Kasumi-1 (cell line): ENCODE results near the gene GTPBP10.

Experiments used
- DNase-seq, 2 experiments: peaks; one replicate each; lab custom pipeline; 2025; lab: John Stamatoyannopoulos, UW

Gene GTPBP10

DNA sequence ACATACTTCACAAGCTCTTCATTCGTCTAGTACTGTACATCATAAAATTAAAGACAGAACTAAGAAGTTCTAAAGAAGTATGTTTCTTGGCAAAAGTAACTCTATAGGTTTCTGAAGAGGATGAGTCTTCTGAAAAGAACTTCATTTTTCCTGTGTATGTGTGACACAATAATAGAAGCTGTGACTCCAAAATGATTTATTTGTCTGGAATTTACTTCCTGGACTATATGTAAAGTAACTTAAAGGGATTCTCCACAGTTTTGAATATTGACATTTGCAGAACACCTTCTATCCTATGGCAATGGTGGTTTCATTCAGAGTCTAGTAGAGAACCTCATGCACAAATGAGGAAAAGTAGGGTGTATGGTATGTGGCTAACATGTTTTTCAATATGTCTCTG lies 36.9 kb downstream of the GTPBP10 start:
- DNase-seq = no peak

DNA sequence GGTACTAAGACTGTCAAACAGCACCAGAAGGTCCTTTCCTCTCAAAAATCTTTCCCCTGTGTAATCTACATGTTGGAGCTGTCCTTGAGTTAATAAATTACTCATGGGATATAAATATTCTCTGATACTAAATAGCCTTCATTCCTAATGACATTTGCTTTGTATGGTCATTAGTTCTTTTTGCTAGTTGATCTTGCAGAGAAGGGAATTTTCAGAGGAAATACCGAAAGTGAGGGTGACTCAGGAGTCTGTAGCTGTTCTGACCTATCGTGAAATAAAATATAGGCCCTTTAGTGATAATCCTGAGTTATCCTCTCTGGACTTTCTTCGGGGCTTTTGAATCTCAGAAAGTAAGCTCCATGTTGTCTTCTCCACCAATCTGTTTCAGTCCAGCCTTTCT lies 37.3 kb downstream of the GTPBP10 start:
- DNase-seq = no peak

DNA sequence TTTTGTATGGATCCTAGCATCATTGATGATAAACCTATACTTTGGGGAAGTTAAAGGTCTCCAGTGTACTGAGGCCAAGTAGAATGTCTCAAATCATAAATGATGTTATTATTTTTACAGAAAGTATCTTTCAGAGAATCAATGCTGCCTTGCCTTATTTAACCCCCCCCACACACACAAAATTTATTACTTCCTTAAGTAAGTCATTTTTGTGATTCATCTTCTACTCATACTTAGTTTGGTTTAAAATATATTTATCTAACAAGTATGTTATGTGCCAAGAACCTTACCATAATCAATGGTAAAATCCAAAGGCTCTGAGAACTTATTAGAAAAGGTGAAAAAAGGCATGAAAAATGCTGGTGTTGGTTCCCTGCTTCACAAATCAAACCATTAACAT lies 37.9 kb downstream of the GTPBP10 start:
- DNase-seq = no peak

DNA sequence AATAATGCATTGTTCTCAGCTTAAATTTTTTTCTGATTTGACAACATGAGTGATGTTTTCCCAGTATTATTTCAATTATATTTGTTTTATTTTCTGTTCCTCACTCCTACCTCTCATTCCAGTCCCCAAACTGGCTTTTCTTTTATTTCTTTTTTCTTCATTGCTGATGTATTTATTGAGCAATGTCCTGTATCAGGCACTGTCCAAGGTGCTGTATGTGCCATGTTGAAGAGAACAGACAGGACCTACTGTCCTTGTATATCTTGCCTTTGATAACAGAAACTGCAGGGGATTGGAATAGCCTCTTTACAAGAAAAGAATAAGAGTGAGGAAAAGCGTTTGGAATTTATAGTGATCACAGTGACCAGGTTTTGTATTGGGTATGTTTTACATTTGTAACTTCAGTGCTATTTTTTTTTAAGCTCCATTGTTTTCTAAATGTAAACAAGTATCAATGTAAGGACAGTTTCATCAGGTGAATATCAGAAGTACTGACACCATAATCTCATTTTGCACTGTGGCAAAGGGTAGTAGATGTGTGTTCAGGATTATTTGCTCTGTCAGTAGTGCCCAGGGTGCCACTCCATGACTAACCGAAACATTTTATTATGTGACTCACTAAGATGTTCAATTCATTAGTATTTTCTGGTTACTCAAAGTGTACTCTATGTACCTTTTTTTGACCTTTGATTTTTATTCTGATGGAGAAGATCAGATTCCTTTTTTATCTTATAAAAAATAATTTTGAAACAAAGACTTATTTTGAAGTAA lies 41.1 kb downstream of the GTPBP10 start:
- peak in 1 of 2 experiments; percentile 3 for DNase-seq

DNA sequence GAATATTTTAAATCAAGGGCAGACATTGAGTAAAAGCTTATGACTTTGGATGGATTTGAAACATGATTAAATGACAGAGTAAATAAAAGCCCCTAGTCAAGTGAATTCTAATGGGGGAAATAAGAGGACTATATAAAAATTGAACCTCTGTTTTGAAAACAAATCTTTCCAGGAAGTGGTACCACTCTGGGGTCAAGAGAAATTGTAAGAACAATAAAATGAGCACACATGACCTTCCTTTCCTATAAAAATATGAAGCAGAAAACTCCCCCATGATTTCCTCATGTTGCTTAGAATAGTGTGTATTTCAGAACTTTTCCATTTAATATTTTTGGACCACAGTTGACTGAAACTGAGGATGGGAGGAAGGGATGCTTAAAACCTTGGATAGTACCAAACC lies 44.4 kb downstream of the GTPBP10 start:
- no peak for DNase-seq

DNA sequence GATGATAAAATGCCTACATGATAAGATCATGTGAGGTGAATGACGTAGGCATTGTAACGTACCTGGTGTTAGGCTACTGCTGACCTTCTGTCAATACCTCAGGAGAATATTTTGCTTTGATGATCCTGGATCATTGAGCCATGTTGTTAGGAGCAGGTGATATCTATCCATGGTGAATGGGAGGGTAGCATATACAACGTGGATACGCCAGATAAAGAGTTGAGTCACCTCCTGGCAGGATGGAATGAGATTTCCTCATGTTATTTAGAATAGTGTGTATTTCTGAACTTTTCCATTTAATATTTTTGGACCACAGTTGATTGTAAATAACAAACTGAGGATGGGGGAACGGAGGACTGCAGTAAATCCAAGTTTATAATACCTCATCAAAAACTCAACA lies 45.0 kb downstream of the GTPBP10 start:
- no peak for DNase-seq

DNA sequence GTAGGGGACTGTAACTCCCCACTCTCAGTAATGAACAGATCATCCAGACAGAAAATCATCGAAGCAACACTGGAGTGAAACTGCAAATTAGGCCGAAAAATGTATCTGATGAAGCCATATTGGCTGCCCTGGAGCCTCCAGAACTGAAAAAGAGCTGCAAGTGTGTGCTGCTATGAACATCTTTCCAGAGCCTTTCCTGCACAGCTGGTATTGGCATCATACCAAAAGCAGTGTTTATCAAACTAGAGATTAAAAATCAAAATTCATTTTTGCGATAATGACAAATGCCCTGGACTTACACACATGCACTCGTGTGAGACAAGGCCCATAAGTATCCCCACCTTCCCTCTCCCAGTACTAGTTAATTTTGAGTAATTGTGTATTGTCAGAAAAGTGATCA lies 49.9 kb downstream of the GTPBP10 start:
- DNase-seq = no peak

DNA sequence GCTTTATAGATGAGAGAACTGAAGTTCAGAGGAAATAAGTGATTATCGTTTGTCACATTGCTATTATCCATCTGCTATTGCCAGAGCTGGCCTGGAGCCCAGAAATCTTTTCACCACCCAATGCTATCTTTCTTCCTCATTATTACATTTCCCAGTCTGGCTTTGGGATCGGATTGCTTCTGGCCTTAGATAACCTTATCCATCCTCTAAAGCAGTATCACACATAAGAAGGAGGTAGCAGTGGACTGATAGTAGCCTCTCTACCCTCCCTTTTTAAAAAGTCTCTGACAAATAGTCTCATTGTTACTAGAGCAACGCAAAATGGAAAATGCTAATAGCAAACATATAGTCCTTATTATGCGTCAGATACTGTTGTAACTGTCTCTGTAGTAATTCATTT lies 55.5 kb downstream of the GTPBP10 start:
- DNase-seq = no peak

DNA sequence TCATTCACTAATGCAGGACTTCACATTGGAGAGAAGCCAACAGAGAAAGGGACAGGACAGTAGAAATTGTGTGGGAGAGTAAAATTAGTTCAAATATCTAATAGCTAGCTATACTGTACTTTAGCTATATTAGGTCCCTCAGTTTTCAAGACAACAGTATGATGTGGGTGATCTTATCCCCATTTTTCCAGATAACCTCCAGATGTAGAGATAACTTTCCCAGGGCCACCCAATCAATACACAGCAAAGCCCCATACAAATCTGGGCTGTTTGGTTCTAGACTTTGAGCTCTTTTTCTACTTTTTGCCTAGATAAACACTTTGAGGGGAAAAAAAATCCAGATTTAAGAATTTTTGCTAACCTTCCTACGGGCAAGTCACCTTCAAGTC lies 56.3 kb downstream of the GTPBP10 start:
- no peak for DNase-seq

DNA sequence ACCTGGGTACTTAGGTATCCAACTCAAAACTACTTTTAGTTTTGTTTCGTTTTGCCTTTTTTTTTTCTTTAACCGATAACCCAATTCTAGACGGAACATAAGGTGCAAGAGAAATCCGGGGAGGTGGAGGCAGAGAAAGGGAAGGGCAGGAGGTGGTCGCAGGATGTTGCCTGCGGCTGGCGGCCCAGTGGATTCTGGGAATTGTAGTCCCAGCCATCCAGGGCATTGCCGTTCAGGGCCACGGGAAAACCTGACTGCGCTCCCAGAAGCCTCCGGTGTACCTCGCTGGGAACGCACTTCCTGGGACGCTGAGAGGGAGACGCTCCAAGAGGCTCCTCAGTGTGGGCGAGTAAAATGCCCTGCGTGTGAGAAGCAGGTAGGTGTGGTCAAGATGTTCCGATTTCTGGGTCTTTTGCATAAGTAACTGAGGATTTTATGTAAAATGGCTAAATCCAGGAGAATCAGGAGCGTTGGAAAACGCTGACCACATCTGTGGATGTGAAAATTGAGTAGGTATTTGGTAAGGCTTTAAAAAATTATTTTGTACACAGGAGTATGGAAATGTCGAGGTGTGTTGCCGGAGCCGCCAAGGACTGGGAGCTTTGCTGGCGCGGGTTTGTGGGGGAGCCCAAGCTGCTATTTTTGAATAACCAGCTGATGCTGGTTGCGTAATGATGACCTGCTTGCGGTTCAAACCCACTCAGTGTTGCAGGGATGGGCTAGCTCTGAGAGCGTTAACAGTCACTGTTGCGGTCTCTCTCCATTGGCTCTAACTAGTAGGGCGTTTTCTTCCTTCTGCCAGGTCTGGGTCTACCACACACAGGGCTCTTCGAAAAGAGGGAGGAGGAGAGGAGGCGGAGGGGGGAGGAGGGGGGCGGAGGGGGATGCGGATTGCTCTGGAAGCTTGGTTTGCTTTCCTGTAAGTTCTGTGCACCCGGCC lies 56.9 kb downstream of the GTPBP10 start, which contains the start of gene CLDN12:
Gene CLDN12 (plus strand): TSS at position 288 of the 940 bp plus-strand sequence. CDS start 9,216 bp downstream, outside the sequence.
- peak; percentile 85 to 86 for DNase-seq

DNA sequence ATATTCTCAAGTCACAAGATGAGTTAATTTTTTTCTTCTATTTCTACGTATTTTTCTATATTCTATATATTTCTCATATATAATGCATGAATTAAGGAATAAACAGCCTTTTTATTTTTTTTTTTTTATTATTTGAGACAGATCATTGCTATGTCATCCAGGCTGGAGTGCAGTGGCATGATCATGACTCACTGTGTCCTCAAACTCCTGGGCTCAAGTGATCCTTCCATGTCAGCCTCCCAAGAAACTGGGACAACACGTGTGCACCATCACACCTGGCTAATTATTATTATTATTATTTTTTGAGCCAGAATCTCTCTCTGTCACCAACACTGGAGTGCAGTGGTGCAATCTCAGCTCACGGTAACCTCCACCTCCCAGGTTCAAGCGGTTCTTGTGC lies 58.3 kb downstream of the GTPBP10 start:
- DNase-seq = no peak

DNA sequence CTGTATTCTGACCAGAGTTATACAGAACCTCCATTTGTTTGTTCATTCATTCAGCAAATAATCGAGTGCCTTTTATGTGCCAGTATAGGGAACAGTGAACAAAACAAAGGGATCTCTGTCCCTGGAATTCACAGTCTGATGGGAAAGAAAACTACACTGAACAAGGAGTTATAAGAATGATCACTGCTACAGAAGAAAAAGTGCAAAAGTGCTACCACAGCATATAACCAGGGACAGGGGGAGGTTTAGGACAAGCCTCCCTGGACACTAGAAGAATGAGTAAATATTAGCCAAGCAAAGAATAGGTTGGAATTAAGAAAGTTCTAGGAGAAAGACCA lies 60.9 kb downstream of the GTPBP10 start:
- DNase-seq = no peak

DNA sequence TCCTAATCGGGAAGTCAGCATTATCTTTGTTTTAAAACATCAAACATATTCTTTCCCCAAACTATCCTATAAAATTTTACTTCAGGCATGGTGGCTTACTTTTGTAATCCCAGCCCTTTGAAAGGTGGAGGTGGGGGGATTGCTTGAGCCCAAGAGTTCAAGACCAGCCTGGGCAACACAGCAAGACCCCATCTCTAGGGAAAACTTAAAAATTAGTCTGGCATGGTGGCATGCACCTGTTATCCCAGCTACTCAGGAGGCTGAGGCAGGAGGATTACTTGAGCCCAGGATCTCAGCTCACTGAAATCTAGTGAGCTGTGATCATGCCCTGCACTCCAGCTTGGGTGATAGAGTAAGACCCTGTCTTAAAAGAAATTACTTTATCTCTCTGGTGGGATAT lies 61.6 kb downstream of the GTPBP10 start:
- no peak for DNase-seq

DNA sequence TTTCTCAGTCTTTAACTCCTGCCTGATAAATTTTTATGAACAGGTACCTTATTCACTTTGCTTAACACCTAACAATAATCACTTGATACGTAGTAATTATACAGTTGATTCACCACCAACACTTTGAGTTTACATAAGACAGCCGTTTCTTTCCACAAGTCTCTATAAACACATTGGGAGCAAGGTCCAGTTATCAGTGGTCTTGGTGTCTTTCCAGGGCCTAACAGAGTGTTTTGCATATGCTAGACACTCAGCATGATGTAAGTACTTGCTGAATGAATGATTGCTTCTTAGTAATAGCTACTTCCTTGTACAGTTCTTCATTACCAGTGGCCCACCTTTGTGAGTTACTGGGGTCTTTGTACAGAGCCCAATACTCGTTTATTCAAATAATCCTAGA lies 63.2 kb downstream of the GTPBP10 start:
- no peak for DNase-seq

DNA sequence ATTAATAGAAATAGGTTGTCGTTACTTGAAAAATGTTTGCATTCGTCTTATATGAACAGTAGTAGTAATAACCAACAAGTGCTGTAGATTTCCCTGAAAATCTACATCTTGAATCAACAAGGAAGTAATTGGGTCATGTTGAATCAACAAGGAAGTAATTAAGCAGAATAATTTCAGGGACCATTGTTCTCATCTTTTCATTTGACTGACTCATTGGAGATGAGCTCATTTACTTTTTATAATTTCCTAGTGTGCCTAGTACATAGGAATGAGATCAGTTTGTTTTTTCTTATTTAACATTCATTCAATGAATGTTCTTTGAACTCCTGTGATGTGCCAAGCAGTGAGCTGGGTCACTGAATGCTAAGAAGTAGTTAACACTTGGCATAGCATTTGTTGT lies 65.0 kb downstream of the GTPBP10 start:
- DNase-seq = no peak

DNA sequence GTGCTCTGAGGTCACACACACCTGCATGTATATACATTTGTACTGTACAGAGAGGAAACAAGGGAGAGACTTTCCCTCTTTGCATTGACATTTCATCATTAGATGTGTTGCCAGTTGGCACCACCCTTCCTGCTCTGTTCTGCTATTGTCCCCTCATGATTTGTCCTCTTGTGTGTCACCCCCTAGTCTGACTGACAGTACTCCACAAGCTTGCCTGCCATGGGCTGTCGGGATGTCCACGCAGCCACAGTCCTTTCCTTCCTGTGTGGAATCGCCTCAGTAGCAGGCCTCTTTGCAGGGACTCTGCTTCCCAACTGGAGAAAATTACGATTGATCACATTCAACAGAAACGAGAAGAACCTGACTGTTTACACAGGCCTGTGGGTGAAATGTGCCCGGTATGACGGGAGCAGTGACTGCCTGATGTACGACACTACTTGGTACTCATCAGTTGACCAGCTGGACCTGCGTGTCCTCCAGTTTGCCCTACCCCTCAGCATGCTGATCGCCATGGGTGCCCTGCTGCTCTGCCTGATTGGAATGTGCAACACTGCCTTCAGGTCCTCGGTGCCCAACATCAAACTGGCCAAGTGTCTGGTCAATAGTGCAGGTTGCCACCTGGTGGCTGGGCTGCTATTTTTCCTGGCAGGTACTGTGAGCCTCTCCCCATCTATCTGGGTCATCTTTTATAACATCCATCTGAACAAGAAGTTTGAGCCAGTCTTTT lies 66.1 kb downstream of the GTPBP10 start:
- DNase-seq = no peak

DNA sequence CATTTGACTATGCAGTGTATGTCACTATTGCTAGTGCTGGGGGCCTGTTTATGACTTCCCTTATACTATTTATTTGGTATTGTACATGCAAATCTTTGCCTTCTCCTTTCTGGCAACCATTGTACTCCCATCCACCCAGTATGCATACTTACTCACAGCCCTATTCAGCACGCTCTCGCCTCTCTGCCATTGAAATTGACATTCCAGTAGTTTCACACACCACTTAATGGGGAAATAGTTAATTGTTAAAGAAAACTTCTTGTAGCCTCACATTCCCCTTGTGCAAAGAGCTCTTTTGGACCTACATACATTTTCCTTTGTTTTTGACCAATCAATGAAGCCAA lies 66.6 kb downstream of the GTPBP10 start:
- no peak for DNase-seq

DNA sequence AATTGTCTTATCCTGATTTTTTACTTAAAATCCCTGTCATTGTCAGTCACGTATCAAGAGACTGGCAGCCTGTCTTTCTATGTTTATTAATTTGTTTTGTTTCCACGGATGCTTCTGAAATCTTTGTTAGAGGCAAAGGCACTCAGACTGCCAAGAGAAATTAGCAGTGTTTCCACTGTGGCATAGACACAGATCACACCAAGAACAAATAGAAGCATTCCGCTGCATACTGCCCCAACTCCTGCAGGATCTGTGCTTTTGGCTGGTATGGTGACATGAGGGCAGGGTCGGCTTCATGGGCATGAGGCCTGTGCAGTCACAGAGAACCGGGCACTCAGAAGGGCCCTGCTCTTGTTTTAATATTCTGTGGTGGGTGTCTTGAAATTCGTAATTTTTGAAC lies 75.1 kb downstream of the GTPBP10 start:
- no peak for DNase-seq

DNA sequence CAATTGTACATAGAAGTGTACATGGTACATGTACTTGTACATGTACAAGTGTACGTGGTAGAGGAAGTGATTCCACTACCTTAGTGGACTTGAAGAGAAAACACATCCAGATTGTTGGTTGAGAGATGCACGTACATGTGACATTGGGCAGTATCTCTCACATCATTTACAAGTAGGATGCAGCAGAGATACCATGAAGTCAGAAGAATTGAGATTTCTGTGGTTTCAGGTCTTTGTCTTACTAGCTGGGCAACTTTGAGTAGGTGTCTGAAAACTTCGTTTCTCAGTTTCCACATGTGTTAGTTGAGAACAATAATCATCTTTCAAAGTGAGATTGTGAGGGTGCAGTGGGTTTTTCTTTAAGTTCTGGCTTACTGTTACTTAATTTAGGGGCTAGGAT lies 78.2 kb downstream of the GTPBP10 start:
- DNase-seq = no peak

DNA sequence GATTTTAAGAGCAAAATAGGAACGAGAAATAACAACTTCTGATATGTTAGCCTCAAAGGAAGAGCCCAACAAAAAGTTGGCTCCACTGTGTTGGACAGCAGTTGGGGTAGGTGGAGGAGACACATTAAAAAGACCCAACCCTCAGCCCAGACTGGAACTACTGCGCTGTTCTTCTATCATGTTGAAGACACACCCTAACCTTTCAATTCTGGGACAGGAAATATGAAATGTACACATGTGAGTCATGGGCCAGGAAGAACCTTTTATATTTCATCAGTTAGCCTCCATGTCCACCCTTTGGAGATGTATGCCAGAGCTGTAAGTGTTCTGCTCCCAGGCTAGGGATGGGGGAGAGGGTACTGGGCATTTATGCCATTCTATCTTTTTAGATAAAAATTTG lies 78.9 kb downstream of the GTPBP10 start:
- DNase-seq = no peak

DNA sequence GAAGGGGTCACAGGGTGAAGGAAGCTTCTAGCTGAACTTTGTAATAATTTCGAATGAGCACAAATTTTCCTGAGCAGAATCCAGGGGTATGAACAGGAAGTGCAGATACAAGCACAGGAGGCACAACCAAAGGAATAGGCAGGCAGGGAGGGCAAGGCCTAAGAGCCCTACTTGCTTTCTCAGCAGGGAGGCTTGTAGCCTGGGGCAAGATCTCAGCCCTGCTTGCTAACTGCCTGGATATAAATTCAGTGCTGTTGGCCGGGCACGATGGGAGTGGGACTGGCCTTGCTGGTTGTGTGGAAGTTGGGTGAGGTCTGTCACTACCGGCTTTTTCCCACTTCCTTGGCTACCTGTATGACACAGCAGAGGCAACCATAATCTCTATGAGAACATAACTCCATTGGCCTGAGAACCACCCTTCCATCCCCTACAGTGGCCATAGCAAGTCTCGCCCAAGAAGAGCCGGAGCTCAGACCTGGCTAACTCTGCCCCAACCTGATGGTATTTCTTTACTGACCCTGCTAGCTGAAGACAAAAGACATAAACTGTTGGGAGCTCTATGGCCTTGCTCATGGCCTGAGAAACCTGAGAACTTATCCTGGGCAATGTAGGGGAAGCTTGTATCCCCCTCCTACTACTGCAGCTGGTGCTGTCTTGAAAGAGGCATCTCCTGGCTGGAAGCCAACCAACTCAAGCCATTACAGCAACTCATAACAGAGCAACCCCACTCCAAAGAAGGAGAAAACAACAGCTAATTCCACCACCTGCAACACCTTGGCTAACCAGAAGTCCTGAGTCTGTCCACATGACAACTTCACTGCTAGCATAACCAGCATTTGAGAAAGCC lies 84.3 kb downstream of the GTPBP10 start:
- DNase-seq = no peak

DNA sequence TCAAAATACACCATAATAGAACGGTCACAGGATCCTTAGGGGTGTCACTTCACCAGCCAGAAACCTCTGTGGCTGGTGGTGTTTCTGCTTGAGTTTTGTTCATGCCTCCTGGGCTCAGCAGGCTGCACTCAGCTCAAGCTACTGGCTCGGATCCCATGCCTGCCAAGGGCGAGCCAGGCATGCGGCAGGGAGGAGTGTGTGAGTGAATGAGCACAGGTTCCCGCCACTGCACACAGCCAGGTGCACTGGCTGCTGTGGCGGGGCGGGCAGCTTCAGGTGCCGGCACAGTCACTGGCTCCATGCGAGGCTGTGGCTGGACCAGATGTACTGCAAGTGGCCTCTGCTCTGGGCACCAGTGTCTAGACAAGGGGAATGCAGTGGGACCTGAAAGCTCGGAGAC lies 86.2 kb downstream of the GTPBP10 start:
- DNase-seq = no peak
